IMR-90 (cell line): ENCODE data around the gene NKG7.

ENCODE experiments used
- POLR2A ChIP-seq: IDR thresholded peaks from 2 replicates; pipeline ENCODE4 v1.6.1; 2012; ENCODE audit warnings: mild to moderate bottlenecking, low read depth, low read length
- RCOR1 ChIP-seq: IDR thresholded peaks from 2 replicates; pipeline ENCODE4 v1.6.1; 2012; ENCODE audit warnings: mild to moderate bottlenecking, low read length, improper control_type of control experiment; ENCODE audit not compliant: insufficient replicate concordance
- RFX5 ChIP-seq: IDR thresholded peaks from 2 replicates; pipeline ENCODE4 v1.8.0; 2012; ENCODE audit warnings: low read depth, mild to moderate bottlenecking, low read length, moderate library complexity
- SMC3 ChIP-seq: fragments of 150-350 bp; IDR thresholded peaks from 2 replicates; pipeline ENCODE4 v1.6.1; 2016; ENCODE audit warnings: low read depth, mild to moderate bottlenecking, antibody characterized with exemption, low read length, moderate library complexity
- TF ChIP-seq, protein P1 (sequence below): conservative IDR thresholded peaks from 2 replicates; pipeline ENCODE4 v1.5.1; 2012; ENCODE audit warnings: mild to moderate bottlenecking, low read depth, low read length, improper control_type of control experiment
- TF ChIP-seq, protein P2 (sequence below): fragments of 150-350 bp; IDR thresholded peaks from 2 replicates; pipeline ENCODE4 v1.6.1; 2016; ENCODE audit warnings: low read depth, mild to moderate bottlenecking, low read length, moderate library complexity, borderline replicate concordance

DNA sequence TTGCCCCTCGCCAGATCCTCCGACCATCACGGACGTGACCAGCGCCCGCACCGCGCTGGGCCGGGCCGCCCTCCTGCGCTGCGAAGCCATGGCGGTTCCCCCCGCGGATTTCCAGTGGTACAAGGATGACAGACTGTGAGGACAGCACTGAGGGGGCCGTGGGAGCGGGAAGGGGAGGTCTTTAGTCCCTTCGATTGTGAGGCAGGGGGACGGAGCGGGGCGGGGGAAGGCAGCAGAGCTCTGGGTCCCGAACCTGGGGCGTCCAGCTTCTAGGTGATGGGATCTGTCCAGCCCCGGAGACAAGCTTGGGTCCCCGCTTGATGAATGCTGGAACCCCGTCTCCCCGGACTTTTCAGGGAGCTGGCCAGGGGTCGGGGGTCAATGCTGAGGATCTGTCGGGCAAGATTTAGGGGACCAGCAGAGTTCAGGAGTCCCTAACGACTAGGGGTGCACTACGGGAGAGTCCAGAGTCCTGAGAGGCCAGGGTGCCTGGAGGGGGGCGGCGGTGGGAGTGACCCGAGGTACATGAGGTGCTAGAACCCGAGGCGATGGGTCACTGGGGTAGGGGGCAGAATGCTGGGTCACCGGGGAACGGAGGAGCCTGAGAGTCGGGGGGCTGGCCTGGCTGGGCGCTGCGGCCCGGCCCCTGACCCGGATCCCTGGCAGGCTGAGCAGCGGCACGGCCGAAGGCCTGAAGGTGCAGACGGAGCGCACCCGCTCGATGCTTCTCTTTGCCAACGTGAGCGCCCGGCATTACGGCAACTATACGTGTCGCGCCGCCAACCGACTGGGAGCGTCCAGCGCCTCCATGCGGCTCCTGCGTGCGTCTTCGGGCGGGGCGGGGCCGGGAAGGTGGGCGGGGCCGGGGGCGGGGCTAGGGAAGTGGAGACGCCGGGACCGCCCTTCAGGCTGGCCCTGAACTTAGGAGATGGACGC lies 45.1 kb downstream of the NKG7 start:
- TF ChIP-seq RCOR1 (no peak), SMC3 (no peak), RFX5 (no peak), POLR2A (no peak)
- TF ChIP-seq, protein P1, sequence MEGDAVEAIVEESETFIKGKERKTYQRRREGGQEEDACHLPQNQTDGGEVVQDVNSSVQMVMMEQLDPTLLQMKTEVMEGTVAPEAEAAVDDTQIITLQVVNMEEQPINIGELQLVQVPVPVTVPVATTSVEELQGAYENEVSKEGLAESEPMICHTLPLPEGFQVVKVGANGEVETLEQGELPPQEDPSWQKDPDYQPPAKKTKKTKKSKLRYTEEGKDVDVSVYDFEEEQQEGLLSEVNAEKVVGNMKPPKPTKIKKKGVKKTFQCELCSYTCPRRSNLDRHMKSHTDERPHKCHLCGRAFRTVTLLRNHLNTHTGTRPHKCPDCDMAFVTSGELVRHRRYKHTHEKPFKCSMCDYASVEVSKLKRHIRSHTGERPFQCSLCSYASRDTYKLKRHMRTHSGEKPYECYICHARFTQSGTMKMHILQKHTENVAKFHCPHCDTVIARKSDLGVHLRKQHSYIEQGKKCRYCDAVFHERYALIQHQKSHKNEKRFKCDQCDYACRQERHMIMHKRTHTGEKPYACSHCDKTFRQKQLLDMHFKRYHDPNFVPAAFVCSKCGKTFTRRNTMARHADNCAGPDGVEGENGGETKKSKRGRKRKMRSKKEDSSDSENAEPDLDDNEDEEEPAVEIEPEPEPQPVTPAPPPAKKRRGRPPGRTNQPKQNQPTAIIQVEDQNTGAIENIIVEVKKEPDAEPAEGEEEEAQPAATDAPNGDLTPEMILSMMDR, result 0 out of 2 replicates have a peak, but pooled peaks have one; percentile 11
- TF ChIP-seq, protein P2, sequence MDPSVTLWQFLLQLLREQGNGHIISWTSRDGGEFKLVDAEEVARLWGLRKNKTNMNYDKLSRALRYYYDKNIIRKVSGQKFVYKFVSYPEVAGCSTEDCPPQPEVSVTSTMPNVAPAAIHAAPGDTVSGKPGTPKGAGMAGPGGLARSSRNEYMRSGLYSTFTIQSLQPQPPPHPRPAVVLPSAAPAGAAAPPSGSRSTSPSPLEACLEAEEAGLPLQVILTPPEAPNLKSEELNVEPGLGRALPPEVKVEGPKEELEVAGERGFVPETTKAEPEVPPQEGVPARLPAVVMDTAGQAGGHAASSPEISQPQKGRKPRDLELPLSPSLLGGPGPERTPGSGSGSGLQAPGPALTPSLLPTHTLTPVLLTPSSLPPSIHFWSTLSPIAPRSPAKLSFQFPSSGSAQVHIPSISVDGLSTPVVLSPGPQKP, result no peak
